SH-SY5Y (cell line): ENCODE results near the gene C1S.

ENCODE experiments used
- GATA2 ChIP-seq: IDR thresholded peaks from 2 replicates; pipeline ENCODE4 v1.6.1; 2011; ENCODE audit warnings: mild to moderate bottlenecking, low read depth, low read length
- GATA3 ChIP-seq: IDR thresholded peaks from 2 replicates; pipeline ENCODE4 v1.6.1; 2011; ENCODE audit warnings: low read depth, mild to moderate bottlenecking, low read length, moderate library complexity

DNA sequence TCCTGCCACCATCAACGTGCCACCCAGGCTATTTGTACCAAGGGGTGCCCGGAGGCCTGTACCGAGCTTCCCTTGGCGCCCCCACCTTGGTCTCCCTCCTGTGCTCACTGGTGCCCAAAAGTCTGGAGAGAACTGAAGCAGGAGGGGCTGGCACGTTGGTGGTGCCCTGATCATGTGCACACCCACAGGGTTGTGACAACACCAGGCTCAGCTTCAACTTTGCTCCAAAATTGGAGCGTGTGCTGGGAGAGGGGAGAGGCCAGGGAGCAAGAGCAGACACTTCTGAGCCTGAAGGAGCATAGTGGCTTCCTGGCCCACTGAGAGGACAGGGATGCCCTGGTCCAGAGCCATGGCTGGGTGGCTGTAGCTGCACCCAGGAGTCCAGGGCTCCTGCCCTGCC is 29.2 kb upstream of the C1S start:
- TF ChIP-seq GATA3 (no peak), GATA2 (no peak)
